ENCODE results near the gene LIG1. TPM values are rescaled to one million over a fixed set of nuclear protein-coding genes. Genes with fewer than 3 reads are reported as not detected.

The LIG1 gene
- total RNA-seq, 1 donor = 24.8 TPM

DNA sequence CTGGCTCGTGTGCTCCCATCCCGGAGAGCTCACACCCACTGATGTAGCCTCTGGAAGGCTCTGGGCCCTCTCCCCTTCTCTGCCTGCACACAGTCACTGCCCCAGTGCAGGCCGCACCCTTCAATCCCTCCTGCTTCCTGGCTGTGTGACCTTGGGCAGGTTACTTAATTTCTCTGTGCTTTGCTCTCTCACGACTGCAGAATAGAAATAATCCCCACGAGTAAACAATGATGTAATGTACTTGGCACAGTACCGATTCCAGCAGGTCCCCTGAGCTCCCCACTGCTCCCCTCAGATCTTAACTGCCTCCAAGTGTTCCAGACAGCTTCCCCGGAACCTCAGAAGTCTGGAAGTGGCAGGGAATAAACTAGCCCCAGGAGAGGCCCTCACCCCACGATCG, 16.1 kb downstream of the LIG1 start:
- H3K9me3 ChIP-seq (ENCODE audit: low read depth, low read length) = no peaks in the 10 kb centered on the region
- no peaks in the 10 kb centered on the region for H3K27me3 ChIP-seq (ENCODE audit: insufficient read depth, low read length)
- no peak overlapping the region for H3K4me3 ChIP-seq (ENCODE audit: low read length)
- no peaks in the 10 kb centered on the region for H3K4me1 ChIP-seq (ENCODE audit: insufficient read depth, low read length)

DNA sequence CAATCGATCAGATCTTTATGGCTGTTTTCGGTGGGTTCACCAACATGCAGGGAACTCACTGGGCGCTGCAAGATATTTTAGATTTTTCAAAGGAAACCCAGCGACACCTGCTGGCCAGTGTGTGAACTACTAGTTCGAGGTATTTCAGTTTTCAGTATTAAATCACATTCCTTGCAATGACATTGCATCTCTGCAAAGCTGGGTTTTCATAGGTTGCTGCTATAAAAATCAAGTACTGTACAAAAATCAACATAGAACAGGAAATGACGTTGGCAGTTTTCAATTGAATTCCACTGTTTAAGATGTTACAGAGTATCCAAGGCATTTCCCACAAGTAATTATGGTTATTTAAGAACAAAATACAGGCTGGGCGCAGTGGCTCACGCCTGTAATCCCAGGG, 17.6 kb downstream of the LIG1 start:
- no peak overlapping the region for H3K4me3 ChIP-seq (ENCODE audit: low read length)
- no peaks in the 10 kb centered on the region for H3K9me3 ChIP-seq (ENCODE audit: low read depth, low read length)
- H3K4me1 ChIP-seq (ENCODE audit: insufficient read depth, low read length) = no peaks in the 10 kb centered on the region
- H3K27me3 ChIP-seq (ENCODE audit: insufficient read depth, low read length) = no peaks in the 10 kb centered on the region

DNA sequence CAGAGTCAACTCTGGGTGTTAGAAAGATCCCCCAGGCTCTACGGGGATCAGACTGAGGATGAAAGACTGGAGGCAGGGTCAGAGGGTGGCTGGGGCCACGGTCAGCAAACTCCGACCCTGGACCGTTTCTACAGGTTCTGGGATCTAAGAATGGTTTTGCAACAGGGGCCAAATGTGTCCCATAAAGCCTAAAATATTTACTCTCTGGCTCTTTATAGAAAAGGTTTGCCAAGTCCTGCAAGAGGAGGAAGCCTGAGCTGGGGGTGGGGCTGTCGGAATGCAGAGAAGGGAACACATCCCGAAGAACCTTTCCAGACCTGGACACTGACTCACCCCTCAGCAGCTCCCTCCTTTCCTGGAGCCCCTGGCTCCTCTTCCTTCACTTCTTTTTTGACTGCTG, 20.7 kb downstream of the LIG1 start:
- Histone ChIP-seq H3K4me1 (ENCODE audit: insufficient read depth, low read length) (no peaks in the 10 kb centered on the region), H3K9me3 (ENCODE audit: low read depth, low read length) (no peaks in the 10 kb centered on the region), H3K27me3 (ENCODE audit: insufficient read depth, low read length) (no peaks in the 10 kb centered on the region), H3K4me3 (ENCODE audit: low read length) (no peak overlapping the region)

DNA sequence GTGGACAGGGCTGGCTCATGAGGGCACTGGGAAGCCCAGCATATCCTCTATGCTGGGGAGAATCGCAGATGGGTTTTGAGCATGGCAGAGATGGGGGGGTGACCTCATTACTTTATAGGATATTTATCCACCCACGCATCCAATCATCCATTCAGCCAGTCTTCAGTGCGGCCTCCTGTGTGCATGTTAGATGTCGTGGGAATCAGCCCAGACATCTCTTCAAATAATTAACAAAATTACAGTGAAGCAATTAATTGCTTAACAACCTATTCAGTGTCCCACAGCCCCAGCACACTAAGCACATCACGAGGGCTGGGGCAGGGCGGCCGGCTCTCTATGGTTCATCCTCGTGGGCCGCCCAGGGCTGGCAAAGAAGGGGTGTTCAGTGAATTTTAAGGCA, 21.6 kb downstream of the LIG1 start:
- Histone ChIP-seq H3K4me1 (ENCODE audit: insufficient read depth, low read length) (no peaks in the 10 kb centered on the region), H3K4me3 (ENCODE audit: low read length) (no peak overlapping the region), H3K9me3 (ENCODE audit: low read depth, low read length) (no peaks in the 10 kb centered on the region), H3K27me3 (ENCODE audit: insufficient read depth, low read length) (no peaks in the 10 kb centered on the region)

DNA sequence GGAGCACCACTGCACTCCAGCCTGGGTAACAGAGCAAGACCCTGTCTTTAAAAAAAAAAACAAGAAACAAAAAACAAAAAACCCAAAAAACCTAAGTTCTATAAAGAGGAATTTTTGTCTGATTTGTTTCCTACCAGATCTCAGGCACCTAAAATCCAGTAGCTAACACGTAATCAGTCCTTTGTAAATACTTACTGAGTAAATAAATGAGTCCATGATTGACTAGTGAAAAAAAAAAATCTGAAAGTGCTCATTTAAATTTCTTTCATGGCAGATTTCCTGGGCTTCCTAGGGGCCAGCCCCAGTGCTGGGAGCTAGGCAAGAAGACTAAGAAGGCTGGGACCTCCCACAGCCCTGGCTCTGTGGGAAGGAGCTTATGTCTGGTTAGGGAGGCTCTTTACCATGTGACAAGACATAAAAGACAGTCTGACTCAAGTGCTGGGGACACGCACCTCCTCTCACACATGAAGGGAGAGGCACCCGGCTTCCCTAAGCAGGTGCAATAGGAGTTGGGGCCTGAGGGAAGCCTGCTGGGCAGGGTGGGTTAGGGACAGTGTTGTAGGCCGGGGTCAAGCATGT, 22.5 kb downstream of the LIG1 start:
- Histone ChIP-seq H3K27me3 (ENCODE audit: insufficient read depth, low read length) (no peaks in the 10 kb centered on the region), H3K9me3 (ENCODE audit: low read depth, low read length) (no peaks in the 10 kb centered on the region), H3K4me1 (ENCODE audit: insufficient read depth, low read length) (no peaks in the 10 kb centered on the region), H3K4me3 (ENCODE audit: low read length) (no peak overlapping the region)

DNA sequence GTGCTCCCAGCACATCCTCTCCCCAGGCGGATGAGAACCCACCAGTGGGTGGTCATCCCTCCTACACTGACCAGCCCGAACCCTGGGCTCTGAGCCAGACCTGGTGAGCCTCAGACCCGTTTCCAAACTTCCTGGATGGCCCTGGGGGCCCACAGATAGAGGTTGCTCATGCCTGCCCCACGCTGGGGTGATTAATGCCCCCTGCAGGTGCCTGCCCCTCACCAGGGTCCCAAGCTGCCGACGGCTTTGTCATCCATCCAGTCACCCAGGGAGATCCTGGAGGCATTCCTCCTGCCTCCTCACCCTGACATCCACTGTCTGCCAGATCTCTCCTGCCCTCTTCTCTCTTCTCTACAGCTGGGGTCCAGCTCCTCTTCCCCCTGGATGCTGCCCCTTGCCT, 31.1 kb downstream of the LIG1 start:
- no peak overlapping the region for H3K4me3 ChIP-seq (ENCODE audit: low read length)
- no peaks in the 10 kb centered on the region for H3K4me1 ChIP-seq (ENCODE audit: insufficient read depth, low read length)
- no peaks in the 10 kb centered on the region for H3K27me3 ChIP-seq (ENCODE audit: insufficient read depth, low read length)
- no peaks in the 10 kb centered on the region for H3K9me3 ChIP-seq (ENCODE audit: low read depth, low read length)

DNA sequence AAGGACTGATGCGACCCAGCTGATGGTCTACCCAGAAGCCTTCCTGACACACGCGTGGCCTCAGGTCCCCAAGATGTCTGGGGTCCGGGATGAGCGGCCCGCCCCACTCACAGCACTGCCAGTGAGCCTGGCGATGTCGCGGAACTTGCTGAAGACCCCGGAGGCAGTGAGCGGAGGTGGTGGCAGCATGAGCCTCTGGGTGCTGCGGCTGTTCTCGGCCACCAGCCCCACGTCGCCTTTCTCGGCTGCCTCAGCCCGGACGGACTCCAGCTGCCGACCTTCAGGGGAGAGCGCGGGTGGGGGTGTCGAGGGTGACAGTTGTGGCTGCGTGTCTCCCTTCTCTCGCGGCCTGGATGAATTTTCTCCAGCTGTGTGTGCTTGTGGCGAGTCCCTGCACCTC, 32.7 kb downstream of the LIG1 start:
- no peak overlapping the region for H3K4me3 ChIP-seq (ENCODE audit: low read length)
- H3K27me3 ChIP-seq (ENCODE audit: insufficient read depth, low read length) = no peaks in the 10 kb centered on the region
- no peaks in the 10 kb centered on the region for H3K9me3 ChIP-seq (ENCODE audit: low read depth, low read length)
- no peaks in the 10 kb centered on the region for H3K4me1 ChIP-seq (ENCODE audit: insufficient read depth, low read length)

DNA sequence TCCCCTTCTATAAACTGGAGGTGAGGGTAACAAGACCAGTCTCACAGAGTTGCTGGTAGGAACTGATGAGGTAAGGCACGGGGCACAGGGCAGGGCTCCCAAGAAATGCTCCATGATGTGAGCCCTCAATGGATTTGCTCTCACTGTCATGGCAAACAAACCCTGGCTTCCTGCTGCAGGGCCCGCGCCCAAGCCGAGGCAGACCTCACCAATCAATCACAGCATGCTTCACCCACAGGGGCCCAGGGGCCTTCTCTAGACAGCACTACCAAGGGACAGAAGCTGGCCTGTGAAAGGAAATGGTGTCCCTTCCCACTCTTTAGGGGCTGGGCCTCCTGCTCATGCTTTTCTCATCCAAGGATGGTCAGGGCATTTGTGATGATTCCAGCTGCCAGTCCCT, 33.6 kb downstream of the LIG1 start:
- H3K27me3 ChIP-seq (ENCODE audit: insufficient read depth, low read length) = no peaks in the 10 kb centered on the region
- H3K4me3 ChIP-seq (ENCODE audit: low read length) = no peak overlapping the region
- no peaks in the 10 kb centered on the region for H3K9me3 ChIP-seq (ENCODE audit: low read depth, low read length)
- H3K4me1 ChIP-seq (ENCODE audit: insufficient read depth, low read length) = no peaks in the 10 kb centered on the region

DNA sequence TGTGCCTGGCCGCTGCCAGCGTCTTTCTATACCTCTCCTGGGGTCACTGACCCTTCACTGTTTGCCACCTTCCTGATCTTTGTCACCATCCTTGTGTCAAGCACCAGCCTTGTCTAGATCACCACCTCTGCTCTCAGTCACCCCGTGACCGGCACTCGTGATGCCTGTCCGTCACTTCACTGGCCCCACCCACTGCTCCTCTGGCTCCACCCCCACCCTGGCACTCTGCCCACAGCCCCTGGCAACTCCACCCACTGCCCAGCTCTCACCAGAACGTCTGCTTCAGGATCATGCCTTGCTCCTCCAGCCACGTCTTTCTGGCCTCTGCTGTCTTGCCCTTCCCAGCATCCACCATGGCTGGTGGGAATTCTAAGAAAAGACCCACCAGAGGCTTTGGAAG, 34.7 kb downstream of the LIG1 start:
- no peaks in the 10 kb centered on the region for H3K27me3 ChIP-seq (ENCODE audit: insufficient read depth, low read length)
- no peak overlapping the region for H3K4me3 ChIP-seq (ENCODE audit: low read length)
- H3K4me1 ChIP-seq (ENCODE audit: insufficient read depth, low read length) = no peaks in the 10 kb centered on the region
- H3K9me3 ChIP-seq (ENCODE audit: low read depth, low read length) = no peaks in the 10 kb centered on the region

DNA sequence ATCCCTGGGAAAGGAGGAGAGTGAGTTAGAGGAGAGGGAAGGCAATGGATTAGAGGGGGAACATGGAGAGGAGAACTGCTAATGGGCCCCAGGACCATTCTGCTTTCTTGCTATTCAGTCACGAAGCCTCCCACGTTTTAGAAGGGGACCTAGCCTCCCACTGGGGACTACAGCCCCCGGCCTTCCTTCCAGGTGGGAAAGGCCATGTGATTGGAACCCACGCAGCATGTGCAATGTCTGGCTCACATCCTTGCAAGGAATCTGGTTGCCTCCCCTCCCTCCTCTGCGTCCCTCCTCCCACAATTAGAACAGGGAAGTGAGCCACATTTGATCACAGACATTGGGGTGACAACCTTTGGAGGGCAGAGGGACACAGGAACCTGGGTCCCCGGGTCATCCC, 37.0 kb downstream of the LIG1 start:
- H3K27me3 ChIP-seq (ENCODE audit: insufficient read depth, low read length) = no peaks in the 10 kb centered on the region
- H3K4me1 ChIP-seq (ENCODE audit: insufficient read depth, low read length) = no peaks in the 10 kb centered on the region
- no peak overlapping the region for H3K4me3 ChIP-seq (ENCODE audit: low read length)
- H3K9me3 ChIP-seq (ENCODE audit: low read depth, low read length) = no peaks in the 10 kb centered on the region

DNA sequence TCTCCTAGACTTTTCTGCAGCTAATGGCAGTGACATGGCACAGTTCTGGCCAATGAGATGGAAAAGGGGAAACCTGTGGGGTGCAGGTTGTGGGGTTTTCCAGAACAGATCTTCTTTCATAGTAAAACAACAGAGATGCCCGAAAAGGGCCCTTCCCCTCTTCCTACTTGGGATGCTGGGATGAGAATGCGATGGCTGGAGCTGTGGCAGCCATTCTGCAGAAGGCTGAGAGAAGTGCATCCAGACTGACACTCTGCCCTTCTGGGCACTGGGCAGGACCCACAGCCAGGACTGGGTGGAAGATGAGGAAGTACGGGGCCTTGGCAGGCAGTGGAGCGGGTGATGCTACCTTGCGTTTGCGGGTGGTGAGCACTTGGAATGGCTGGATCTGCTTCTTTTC, 42.6 kb downstream of the LIG1 start:
- H3K4me3 ChIP-seq (ENCODE audit: low read length) = no peak overlapping the region
- no peaks in the 10 kb centered on the region for H3K4me1 ChIP-seq (ENCODE audit: insufficient read depth, low read length)
- H3K9me3 ChIP-seq (ENCODE audit: low read depth, low read length) = no peaks in the 10 kb centered on the region
- H3K27me3 ChIP-seq (ENCODE audit: insufficient read depth, low read length) = no peaks in the 10 kb centered on the region

DNA sequence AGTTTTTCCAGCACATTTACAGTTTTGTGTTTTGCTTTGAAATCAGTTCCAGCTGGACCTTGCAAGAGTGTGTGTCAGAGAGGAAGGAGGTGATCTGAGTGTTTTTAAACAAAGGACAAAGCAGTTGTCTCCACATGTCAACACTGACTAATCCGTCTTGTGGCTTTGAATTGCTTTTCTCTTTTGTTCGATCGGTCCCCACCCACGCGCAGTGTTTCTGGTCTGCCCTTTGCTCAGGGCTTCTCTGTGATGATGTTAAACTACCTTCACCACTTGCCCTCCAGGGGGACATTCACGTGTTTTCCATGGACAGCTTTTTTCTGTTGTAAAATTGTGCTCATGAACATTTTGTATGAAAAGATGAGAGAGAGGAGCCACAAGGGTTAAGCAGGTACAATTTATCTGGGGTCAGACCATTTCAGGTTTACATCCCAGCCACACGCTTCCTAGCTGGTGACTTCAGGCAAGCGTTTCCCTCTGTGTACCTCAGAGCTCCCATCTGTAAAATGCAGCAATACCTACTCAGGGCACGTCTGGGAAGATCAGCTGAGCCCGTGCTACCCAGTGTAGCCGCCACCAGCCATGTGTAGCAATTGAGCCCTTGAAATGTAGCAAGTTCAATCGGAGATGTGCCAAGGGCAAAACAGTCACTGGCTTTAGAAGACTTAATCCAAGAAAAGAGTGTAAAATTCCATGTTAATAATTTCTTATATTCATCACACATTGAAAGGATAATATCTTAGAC, 46.1 kb downstream of the LIG1 start:
- no peak overlapping the region for H3K4me3 ChIP-seq (ENCODE audit: low read length)
- no peaks in the 10 kb centered on the region for H3K27me3 ChIP-seq (ENCODE audit: insufficient read depth, low read length)
- H3K4me1 ChIP-seq (ENCODE audit: insufficient read depth, low read length) = no peaks in the 10 kb centered on the region
- no peaks in the 10 kb centered on the region for H3K9me3 ChIP-seq (ENCODE audit: low read depth, low read length)

DNA sequence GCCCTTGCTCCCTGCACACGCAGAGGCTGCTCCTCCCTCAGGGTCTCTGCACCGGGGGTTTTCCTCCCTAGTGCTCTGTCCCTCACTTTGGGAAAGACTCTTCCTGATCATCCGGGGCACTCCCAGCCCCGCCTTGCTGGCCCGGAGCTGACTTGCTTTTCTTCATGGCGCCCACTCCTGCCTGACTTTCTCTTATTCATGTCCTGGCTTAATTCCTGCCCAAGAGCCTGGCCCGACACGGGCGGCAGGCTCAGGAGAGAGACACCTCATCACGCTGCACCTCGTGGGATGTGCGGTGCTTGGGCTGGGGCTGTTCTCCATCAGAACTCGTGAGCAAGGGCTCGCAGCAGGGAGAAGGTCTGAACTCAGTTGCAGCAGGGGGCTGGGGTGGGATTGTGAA, 47.7 kb downstream of the LIG1 start:
- no peaks in the 10 kb centered on the region for H3K9me3 ChIP-seq (ENCODE audit: low read depth, low read length)
- peaks cover 3% of the 10 kb centered on the region for H3K4me1 ChIP-seq (ENCODE audit: insufficient read depth, low read length)
- no peak overlapping the region for H3K4me3 ChIP-seq (ENCODE audit: low read length)
- no peaks in the 10 kb centered on the region for H3K27me3 ChIP-seq (ENCODE audit: insufficient read depth, low read length)

DNA sequence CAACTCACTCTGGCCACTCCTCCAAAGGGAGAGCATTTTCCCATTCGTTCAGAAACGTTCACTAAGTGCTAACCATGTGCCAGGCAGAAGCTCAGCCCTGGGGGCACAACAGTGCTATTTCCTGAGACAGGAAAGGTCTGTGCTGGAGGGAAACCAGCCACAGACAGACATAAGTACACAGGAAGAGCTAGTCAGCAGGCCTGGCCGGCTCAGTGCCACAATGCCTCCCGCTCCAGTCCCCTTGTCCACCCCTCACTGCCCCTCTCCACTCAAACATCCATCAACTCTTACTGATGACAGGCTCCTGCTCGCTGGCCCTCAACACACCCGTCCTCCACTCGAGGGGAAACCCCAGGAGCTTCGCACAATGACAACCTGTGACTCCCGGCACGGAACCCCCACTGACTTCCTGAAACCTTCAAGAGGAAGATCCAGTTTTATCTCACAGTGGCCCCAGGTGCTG, 48.2 kb downstream of the LIG1 start:
- H3K27me3 ChIP-seq (ENCODE audit: insufficient read depth, low read length) = no peaks in the 10 kb centered on the region
- peaks cover 4% of the 10 kb centered on the region for H3K4me1 ChIP-seq (ENCODE audit: insufficient read depth, low read length)
- H3K4me3 ChIP-seq (ENCODE audit: low read length) = no peak overlapping the region
- H3K9me3 ChIP-seq (ENCODE audit: low read depth, low read length) = no peaks in the 10 kb centered on the region

DNA sequence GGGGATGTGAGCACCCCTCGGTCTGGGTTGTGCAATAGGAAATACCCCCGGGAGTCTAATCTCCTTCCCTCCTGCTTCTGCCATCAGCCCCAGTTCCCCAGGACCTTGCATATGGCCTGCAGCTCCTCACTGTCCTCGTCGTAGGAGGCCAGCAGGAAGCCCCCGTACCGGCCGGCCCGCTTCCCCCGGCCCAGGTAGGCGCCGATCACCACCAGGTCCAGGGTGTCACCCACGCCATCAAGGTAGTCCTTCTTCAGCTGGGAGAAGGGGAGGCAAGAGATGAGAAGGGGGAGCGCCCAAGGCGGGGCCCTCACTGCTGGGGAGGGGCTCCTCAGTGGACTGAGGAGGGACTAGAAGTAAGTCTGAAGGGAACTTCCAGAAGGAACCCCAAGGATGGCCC, 49.1 kb downstream of the LIG1 start:
- no peaks in the 10 kb centered on the region for H3K27me3 ChIP-seq (ENCODE audit: insufficient read depth, low read length)
- H3K9me3 ChIP-seq (ENCODE audit: low read depth, low read length) = no peaks in the 10 kb centered on the region
- peaks cover 4% of the 10 kb centered on the region for H3K4me1 ChIP-seq (ENCODE audit: insufficient read depth, low read length)
- no peak overlapping the region for H3K4me3 ChIP-seq (ENCODE audit: low read length)

DNA sequence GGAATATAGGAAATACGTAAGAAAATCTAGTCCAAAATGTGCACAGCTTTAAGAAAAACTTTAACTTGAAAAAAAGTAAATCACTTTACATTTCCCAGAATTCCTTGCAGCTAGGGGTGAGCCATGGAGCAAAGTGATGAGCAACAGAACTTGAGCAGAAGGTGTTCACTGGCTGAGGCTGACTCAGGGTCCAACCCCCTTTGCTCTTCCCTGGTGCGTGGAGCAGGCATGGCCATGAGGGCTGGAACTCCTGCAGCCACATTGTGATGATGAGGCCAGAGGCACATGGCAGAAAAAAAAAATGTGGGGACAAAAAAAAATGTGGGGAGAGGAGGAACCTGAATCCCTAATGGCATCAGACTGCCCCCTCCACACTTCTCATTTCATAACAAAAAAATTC, 49.6 kb downstream of the LIG1 start:
- Histone ChIP-seq H3K9me3 (ENCODE audit: low read depth, low read length) (no peaks in the 10 kb centered on the region), H3K4me3 (ENCODE audit: low read length) (no peak overlapping the region), H3K27me3 (ENCODE audit: insufficient read depth, low read length) (no peaks in the 10 kb centered on the region), H3K4me1 (ENCODE audit: insufficient read depth, low read length) (peaks cover 4% of the 10 kb centered on the region)
